AG04449 (cell line): ENCODE measurements around the gene ISG20L2.
"Not testable (repeated sequence)": the region's sequence is repeated elsewhere in the genome, so short reads cannot be mapped to it uniquely, and the experiment has no call there.

ENCODE experiments used
- CTCF ChIA-PET: fragments of 350-600 bp; formaldehyde crosslinking; extraction: SDS; loops from one replicate; lab custom pipeline; 2021; ENCODE audit warnings: antibody characterized with exemption; lab: Yijun Ruan, JAX
- POLR2A ChIA-PET: fragments of 400-600, 350-600 bp; formaldehyde crosslinking; extraction: SDS; loops from one replicate; lab custom pipeline; 2020; ENCODE audit warnings: antibody characterized with exemption, inconsistent platforms; lab: Yijun Ruan, JAX
- DNase-seq: peaks from one replicate; pipeline ENCODE4 v3.0.0-alpha.2; 2010; ENCODE audit warnings: low read depth, low spot score
- H3K4me3 ChIP-seq: 2 replicates; pipeline ENCODE4 v1.5.1; 2011; ENCODE audit warnings: low read depth, mild to moderate bottlenecking, control low read depth, low read length
- TF ChIP-seq, protein P1 (sequence below): IDR thresholded peaks from one replicate; pipeline ENCODE4 v1.5.1; 2011; ENCODE audit warnings: mild to moderate bottlenecking, moderate library complexity, low read length, control low read depth, inconsistent platforms; ENCODE audit not compliant: insufficient read depth; ENCODE audit errors: missing control alignments

Gene ISG20L2

GRCh38 chr1:156766298-156767100 is 37.9 kb upstream of the ISG20L2 start:
- DNase-seq, result no peak
- POLR2A ChIA-PET, result interaction anchor here (0.7 to 2.2 kb wide), 8 partner anchors 10 to 94 kb away, joined by 3 to 21 read pairs (median 5); partner anchors contain the start of genes HDGF, ISG20L2, METTL25B and MRPL24
- peak overlapping the region; percentile 95 for H3K4me3 ChIP-seq
- CTCF ChIA-PET, result interaction anchor here (1.0 to 9.6 kb wide), 10 partner anchors 10 to 125 kb away, joined by 3 to 69 read pairs (median 4); partner anchors contain the start of genes HDGF, INSRR, ISG20L2 and METTL25B
- TF ChIP-seq, protein P1, sequence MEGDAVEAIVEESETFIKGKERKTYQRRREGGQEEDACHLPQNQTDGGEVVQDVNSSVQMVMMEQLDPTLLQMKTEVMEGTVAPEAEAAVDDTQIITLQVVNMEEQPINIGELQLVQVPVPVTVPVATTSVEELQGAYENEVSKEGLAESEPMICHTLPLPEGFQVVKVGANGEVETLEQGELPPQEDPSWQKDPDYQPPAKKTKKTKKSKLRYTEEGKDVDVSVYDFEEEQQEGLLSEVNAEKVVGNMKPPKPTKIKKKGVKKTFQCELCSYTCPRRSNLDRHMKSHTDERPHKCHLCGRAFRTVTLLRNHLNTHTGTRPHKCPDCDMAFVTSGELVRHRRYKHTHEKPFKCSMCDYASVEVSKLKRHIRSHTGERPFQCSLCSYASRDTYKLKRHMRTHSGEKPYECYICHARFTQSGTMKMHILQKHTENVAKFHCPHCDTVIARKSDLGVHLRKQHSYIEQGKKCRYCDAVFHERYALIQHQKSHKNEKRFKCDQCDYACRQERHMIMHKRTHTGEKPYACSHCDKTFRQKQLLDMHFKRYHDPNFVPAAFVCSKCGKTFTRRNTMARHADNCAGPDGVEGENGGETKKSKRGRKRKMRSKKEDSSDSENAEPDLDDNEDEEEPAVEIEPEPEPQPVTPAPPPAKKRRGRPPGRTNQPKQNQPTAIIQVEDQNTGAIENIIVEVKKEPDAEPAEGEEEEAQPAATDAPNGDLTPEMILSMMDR, result no peak

GRCh38 chr1:156765666-156766065 is 37.1 kb upstream of the ISG20L2 start:
- ChIA-PET CTCF (interaction anchor here (0.7 to 9.6 kb wide), 8 partner anchors 9 to 126 kb away, joined by 3 to 69 read pairs (median 4); partner anchors contain the start of genes HDGF, ISG20L2 and METTL25B), POLR2A (interaction anchor here (2.2 kb wide), 1 partner anchor 14 kb away, joined by 17 read pairs; the partner anchor contains the start of gene HDGF)
- peak overlapping the region; percentile 95 for H3K4me3 ChIP-seq
- TF ChIP-seq, protein P1, result no peak
- no peak for DNase-seq

DNA sequence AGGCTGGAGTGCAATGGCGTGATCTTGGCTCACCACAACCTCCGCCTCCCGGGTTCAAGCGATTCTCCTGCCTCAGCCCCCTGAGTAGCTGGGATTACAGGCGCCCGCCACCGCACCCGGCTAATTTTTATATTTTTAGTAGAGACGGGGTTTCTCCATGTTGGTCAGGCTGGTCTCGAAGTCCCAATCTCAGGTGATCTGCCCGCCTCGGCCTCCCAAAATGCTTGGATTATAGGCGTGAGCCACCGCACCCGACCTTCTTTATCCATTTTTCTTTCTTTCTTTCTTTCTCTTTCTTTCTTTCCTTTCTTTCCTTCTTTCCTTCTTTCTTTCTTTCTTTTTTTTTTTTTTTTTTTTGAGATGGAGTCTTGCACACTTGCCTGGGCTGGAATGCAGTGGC is 36.6 kb upstream of the ISG20L2 start:
- not testable (repeated sequence) for H3K4me3 ChIP-seq, DNase-seq
- CTCF ChIA-PET, result interaction anchor here (0.7 to 9.6 kb wide), 4 partner anchors 13 to 73 kb away, joined by 3 to 69 read pairs (median 7); partner anchors contain the start of genes HDGF, ISG20L2 and METTL25B

GRCh38 chr1:156760796-156761104 is 32.2 kb upstream of the ISG20L2 start:
- POLR2A ChIA-PET, result no interaction called here
- CTCF ChIA-PET, result interaction anchor here (2.0 kb wide), 1 partner anchor 100 kb away, joined by 4 read pairs; the partner anchor contains the start of gene NTRK1
- TF ChIP-seq, protein P1, result no peak
- H3K4me3 ChIP-seq, result no peak overlapping the region
- no peak for DNase-seq

More for the DNA sequence above, 36.6 kb upstream of the ISG20L2 start:
- POLR2A ChIA-PET, result not testable (repeated sequence)

- no peak overlapping the region for H3K4me3 ChIP-seq
- DNase-seq, result no peak
- POLR2A ChIA-PET, result no interaction called here
- CTCF ChIA-PET, result interaction anchor here (2.0 kb wide), 1 partner anchor 100 kb away, joined by 4 read pairs; the partner anchor contains the start of gene NTRK1
- TF ChIP-seq, protein P1, result no peak
Observed at GRCh38 chr1:156760092-156760795, 31.7 kb upstream of the ISG20L2 start.

DNA sequence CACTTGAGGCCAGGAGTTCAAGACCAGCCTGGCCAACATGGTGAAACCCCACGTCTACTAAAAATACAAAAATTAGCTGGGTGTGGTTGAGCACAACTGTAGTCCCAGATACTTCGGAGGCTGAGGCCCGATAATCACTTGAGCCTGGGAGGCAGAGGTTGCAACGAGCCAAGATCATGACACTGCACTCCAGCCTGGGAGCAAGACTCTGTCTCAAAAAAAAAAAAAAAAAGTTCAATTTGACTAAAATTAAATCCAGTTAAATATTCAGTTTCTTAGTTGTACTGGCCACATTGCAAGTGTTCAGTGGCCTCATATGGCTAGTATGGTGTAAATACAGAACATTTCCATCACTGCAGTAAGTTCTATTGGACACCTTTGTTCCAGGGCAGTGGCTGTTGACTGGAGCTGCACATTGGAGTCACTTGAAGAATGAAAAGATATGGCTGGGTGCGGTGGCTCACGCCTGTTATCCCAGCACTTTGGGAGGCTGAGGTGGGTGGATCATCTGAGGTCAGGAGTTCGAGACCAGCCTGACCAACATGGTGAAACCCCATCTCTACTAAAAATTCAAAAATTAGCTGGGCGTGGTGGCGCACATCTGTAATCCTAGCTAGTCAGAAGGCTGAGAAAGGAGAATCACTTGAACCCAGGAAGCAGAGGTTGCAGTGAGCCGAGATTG is 29.1 kb upstream of the ISG20L2 start:
- CTCF ChIA-PET, result interaction anchor here (0.6 to 1.3 kb wide), 3 partner anchors 8 to 68 kb away, joined by 3 to 4 read pairs (median 4); no protein-coding TSS in a partner anchor

More for the DNA sequence above, 29.1 kb upstream of the ISG20L2 start:
- POLR2A ChIA-PET, result interaction anchor here (1.3 kb wide), 1 partner anchor 29 kb away, joined by 3 read pairs; the partner anchor contains the start of genes ISG20L2 and METTL25B
- not testable (repeated sequence) for H3K4me3 ChIP-seq, DNase-seq
